ENCODE measurements around the gene DCC. TPM values are rescaled to one million over a fixed set of nuclear protein-coding genes. Genes with fewer than 3 reads are reported as not detected.

The DCC gene, protein sequence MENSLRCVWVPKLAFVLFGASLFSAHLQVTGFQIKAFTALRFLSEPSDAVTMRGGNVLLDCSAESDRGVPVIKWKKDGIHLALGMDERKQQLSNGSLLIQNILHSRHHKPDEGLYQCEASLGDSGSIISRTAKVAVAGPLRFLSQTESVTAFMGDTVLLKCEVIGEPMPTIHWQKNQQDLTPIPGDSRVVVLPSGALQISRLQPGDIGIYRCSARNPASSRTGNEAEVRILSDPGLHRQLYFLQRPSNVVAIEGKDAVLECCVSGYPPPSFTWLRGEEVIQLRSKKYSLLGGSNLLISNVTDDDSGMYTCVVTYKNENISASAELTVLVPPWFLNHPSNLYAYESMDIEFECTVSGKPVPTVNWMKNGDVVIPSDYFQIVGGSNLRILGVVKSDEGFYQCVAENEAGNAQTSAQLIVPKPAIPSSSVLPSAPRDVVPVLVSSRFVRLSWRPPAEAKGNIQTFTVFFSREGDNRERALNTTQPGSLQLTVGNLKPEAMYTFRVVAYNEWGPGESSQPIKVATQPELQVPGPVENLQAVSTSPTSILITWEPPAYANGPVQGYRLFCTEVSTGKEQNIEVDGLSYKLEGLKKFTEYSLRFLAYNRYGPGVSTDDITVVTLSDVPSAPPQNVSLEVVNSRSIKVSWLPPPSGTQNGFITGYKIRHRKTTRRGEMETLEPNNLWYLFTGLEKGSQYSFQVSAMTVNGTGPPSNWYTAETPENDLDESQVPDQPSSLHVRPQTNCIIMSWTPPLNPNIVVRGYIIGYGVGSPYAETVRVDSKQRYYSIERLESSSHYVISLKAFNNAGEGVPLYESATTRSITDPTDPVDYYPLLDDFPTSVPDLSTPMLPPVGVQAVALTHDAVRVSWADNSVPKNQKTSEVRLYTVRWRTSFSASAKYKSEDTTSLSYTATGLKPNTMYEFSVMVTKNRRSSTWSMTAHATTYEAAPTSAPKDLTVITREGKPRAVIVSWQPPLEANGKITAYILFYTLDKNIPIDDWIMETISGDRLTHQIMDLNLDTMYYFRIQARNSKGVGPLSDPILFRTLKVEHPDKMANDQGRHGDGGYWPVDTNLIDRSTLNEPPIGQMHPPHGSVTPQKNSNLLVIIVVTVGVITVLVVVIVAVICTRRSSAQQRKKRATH (N-terminal part only)
- total RNA-seq: 1 to 10 TPM in 1 of 2 donors, under 1 TPM in 1; 0.86 to 3.2 TPM
- long read RNA-seq, donor 1, partial matches to known transcripts: 0 of 2 reads
- long read RNA-seq, donor 1, other reads (novel, unspliced or antisense): 2 of 2 reads
- long read RNA-seq, donor 2: 0 reads

DNA sequence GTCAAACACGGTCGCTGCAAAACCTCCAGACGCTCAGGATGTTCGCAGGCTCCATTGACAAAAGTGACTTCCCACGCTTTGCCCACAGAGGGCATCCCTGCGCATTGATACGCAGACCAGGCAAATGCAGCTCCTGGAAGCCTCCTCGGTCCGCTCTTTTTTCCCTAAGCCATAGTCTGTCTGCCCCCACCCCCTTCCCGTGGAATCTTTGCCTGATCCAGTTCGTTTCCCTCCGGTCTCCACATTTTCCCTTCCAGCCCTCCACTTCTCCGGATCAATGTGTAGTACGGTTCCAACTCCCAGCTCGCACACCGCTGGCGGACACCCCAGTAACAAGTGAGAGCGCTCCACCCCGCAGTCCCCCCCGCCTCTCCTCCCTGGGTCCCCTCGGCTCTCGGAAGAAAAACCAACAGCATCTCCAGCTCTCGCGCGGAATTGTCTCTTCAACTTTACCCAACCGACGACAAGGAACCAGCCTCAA lies at the start of gene DCC:
DCC (plus strand) TSS at position 307 of the 481 bp plus-strand sequence. CDS start 591 bp downstream, outside the sequence.
- intact Hi-C loops (cut with DNase I): no loop called here
- DNase-seq (ENCODE audit: low spot score): no peak

DNA sequence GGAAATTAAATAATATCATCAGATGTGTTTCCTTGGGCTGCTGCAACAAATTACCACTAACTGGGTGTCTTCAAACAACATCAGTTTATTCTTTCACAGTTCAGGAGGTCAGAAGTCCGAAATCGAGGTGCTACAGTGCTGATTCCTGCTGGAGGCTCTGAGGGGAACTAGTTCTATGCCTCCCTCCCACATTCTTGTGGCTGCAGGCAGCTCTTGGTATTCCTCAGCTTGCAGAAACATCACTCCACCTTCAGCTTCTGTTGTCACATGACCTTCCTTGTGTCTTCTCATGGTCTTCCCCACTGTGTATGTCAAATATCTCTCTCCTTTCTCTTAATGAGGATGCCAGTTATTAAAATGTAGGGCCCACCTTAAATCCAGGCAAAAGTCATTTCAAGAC lies 29.3 kb upstream of the DCC start:
- intact Hi-C loops (cut with DNase I): no loop called here
- DNase-seq (ENCODE audit: low spot score): no peak

DNA sequence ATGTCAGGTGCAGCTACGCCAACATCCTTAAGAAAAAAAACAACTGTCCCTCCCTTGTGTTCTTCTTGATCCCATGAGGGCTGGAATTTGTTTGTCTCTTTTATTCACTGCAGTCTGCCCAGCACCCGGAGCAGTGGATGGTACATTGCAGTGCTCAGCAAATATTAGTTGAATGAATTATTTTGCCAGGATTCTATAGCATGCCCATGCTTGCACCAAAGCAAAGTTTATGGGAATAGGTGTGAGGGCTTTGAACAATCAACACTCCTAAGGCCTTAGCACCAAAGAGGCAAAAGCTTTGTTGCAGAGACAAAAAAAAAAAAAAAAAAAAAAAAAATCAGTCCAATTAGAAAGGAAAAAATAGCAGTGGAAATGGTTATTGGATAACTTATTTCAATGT lies 28.7 kb upstream of the DCC start:
- intact Hi-C loops (cut with DNase I): no loop called here
- DNase-seq (ENCODE audit: low spot score): no peak

DNA sequence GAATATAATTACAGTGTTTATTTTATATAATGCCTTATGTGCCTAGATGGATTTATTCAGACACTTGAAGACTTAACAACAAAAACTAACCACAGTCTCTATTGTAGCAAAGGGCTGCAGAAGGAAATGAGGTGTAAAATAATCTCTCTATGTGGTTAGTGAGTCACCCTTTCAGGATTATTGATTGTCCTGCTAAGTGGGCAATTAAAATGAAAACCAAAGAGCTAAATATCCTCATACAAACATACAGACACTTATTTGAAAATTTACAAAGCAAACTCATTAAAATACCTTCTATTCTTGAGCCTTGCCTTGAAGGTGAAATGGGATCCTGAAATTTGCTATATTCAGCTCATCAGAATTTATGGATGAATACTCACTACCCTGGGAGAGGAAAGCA lies 27.7 kb upstream of the DCC start:
- intact Hi-C loops (cut with DNase I): no loop called here
- no peak for DNase-seq (ENCODE audit: low spot score)

DNA sequence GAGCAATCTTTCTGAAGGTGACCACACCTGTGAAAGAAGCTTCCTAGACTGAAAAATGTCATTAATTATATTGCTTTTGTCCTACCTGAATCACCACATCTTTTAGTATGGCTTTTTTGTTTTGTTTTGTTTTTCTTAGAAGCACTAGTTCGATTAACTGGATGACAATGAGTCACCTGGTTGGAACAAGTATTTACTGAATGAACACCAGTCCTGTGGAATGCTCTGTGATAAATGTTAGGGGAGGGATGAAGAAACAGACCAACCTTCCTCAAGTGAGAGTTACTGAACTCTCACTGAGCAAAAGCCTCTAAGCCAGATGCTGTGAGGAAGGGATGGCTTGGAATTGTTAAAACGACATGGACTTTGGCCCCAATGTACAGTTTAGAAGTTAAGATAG lies 26.8 kb upstream of the DCC start:
- DNase-seq (ENCODE audit: low spot score): no peak
- intact Hi-C loops (cut with DNase I): no loop called here

DNA sequence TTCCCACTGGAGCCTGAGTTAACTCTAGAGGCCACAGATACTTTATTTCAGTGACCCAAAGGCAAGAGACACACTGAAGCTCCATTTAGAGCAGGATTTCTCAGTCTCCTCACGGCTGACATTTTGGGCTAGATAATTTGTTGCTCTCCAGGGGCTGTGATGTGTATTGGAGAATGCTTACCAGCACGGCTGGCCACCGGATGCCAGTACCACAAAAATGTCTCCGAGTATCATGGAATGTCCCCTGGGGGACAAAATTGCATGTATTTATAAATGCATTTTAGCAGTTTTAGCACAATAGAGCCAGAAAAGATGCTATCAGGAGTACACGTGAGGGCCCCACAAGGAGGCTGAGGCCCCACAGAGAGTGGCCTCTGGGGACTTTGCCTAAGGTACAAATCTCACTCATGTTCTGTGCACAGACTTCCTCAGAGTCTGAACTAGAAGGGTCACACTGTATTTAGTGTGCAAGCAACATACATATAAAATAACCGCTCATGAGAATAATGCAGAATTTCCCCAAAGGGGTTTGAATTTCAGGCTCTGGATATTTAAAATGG lies 20.5 kb upstream of the DCC start:
- intact Hi-C loops (cut with DNase I): no loop called here
- no peak for DNase-seq (ENCODE audit: low spot score)

DNA sequence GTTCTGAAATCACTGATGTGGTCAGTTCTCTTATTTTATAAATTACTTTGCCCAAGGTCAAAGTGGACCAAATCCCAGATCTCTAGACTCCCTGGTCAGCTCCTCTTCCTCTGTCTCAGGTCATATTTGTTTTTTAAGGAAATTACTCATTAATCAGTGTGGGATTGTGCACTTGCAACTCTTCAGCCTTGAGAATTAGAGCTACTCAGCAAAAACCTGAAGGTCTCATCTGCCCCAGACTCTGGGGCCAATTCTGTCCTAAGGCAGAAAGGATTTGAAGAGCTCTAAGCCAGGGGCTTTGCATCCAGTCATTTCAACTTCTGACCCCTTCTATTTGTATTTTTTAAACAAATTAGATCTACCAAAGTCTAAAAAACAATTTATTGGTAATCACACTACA lies 17.7 kb upstream of the DCC start:
- intact Hi-C loops (cut with DNase I): no loop called here

DNA sequence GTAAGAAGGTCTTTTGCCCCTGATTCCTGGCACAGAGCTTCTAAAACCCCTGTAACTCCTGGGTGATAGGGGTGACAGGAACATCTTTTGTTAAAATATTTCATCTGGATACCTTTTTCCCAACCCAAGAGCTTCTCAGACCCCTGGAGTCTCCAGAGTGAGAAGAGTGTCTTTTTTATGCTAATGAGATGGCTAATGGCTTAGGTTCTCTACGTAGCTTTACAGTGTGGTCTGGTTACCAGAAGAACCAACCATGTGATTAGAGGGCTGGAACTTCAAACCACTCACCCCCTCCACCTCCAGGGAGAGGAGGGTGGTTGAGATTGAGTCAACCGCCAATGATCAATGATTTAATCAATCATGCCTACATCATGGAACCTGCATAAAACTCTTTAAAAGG lies 16.2 kb upstream of the DCC start:
- intact Hi-C loops (cut with DNase I): no loop called here
- no peak for DNase-seq (ENCODE audit: low spot score)

More for the DNA sequence above, 17.7 kb upstream of the DCC start:
- no peak for DNase-seq (ENCODE audit: low spot score)

DNA sequence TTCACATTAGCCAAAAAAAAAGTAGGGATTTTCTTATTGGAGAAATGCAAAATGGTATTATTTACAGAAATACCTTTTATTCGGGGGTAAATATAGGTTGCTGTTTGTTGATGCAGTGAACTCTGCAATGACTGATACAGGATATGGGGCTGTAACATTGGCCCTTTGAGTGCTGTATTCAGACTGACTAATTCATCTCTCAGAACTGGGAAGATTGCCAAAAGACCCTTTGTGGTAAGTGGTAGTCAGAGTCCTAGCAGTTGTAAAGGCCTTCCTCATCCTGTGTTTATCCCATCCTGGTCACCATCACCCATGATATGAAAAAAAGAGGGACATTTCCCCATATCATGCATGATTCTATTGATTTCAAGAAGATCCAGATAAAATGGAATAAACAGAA lies 14.0 kb upstream of the DCC start:
- intact Hi-C loops (cut with DNase I): no loop called here
- DNase-seq (ENCODE audit: low spot score): no peak

DNA sequence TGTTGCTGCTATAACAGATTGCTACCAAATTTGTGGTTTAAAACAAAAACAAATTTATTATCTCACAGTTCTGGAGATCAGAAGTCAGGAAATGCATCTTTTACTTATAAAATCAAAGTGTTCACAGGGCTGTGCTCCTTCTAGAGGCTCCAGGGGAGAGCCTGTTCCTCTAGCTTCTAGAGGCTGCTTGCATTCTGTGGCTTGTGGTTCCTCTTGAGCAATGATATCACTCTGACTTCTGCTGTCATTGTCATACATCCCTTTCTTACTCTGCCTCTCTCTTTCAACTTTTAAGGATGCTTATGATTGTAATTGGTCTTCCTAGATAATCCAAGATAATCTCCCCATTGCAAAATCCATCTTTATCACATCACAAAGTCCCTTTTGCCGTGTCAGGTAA lies 6.1 kb upstream of the DCC start:
- no peak for DNase-seq (ENCODE audit: low spot score)
- intact Hi-C loops (cut with DNase I): no loop called here

DNA sequence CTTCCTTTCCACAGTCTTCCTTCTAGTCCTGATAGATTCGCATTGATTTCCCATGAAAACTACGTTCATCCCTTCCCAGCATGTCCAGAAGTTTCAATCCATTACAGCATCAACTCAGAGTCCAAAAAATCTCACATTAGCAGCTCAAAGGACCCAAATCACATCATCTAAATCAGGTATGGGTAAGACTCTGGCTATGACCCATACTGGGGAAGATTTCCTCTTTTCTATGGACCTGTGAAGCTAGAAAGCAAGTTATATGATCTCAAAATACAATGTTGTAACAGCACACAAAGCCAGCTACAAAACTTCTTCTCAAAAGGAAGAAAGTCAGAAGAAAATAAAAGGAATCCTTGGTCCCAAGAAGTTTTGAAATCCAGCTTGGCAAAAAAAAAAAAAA lies 5.7 kb upstream of the DCC start:
- intact Hi-C loops (cut with DNase I): no loop called here
- DNase-seq (ENCODE audit: low spot score): no peak

DNA sequence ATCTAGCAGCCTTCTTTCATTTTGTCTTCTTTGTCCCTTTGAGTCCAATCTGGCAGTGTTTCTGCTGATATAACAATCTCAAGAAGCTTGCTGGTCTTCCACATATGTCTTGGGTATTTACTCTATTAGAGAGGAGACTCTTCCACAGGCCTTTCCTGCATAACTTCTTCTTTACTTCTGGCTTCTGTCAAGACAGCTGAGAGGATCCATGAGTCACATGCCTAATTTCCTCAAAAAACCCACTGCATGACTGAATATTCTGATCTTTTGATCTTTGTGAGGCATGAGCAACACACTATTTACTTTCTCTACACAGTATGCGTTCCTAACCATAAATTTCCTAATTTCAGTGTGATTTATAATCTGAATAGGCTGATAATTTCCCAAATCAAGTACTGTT lies 5.1 kb upstream of the DCC start:
- DNase-seq (ENCODE audit: low spot score): no peak
- intact Hi-C loops (cut with DNase I): no loop called here

DNA sequence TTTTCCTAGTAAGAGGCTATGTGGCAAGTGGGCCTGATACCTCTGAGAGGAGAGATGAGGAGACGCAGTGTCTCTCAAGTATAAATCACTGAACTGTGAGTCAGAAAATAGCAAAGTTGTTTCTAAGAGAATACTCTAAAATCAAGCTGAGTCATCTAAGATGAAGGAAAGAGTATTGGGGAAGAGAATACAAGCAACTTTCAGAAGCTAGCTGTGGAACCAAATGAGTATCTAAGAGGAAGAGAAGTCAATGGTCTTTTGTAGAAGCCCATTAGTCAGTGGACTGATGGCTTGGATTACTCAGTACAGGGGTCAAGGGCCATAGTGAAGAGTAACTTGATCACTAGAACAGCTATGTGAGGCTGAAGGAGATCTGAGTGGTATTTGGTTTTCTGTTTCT lies 2.7 kb upstream of the DCC start:
- intact Hi-C loops (cut with DNase I): no loop called here
- no peak for DNase-seq (ENCODE audit: low spot score)

DNA sequence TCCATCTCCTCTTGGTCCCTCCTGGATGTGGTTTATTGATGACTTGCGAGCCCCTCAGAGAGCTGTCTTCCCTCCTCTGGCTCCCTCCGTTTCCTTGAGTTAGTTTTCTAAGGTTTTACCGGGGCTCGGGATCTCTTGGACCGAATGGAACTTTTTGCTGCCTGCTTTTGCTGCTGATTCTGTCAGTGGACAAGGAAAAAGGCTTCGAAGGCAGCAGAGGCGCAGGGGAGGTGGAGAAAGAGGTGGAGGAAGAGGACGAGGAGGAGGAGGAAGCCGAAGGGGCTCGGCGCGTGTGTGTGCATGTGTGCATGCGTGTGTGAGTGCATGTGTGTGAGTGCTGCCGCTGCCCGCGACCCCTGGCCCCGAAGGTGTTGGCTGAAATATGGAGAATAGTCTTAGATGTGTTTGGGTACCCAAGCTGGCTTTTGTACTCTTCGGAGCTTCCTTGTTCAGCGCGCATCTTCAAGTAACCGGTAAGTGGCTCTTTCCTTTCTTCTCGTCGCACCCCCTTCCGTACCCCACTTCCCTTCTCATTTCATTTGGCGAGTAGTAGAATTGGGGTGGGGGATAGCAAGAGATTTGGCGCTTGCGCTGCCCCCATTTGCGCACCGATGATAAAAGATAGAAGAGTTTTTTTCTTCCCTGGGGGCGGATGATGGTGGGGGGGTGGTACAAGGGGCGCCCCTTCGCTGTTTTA lies 557 bp downstream of the DCC start:
- intact Hi-C loops (cut with DNase I): no loop called here
- DNase-seq (ENCODE audit: low spot score): no peak

DNA sequence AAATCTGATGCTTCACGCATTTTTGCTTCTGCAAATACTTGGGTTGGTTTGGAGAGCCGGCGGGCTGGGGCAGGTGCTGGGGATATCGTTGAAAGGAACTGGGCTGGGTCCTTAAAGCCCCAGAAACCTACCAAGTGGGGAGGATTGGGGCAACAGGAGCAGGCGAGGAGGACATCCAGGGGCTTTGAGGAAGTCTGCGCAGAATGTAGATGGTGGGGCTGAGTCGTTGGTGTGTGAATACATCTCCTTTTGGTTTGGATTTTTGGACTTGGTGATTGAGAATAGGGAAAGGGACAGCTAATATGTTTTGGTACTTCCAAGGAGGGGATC lies 1.1 kb downstream of the DCC start:
- DNase-seq (ENCODE audit: low spot score): no peak

DNA sequence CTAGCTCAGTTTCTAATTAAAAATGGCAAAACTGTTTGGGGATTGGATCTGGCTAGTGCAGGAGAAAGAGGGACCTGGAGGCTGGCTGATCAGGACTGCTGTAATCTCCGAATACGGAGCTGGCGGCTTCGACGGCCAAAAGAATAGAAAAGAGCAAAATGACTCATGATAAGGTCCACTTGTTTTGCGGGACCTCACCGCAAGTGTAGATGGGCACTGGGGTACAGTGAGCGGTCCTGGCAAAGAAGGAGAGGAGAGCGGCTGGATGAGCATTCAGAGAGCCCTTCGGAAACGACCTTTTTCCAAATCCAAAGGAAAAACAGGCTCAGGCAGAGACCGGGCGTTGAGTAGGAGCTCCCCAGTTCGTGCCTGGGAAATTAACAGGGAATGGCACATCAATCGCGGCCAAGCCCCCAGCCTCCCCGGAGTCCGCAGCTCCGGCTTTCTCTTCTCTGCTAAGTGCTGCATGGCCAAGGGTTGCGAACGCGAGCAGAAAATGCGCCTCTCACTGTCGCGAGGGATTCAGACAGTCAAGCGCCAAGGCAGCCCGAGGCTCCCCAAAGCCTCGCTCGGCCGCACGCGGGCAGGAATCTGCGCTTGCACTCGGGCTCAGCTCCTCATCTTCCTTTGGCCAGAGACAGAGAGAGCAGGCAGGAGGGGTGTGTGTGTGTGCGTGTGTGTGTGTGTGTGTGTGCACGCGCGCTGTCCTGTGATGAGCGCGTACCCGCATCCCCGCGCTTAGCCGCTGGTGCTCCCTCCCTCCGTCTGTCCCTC lies 1.8 kb downstream of the DCC start:
- DNase-seq (ENCODE audit: low spot score): no peak
- intact Hi-C loops (cut with DNase I): no loop called here

More for the DNA sequence above, 1.1 kb downstream of the DCC start:
- intact Hi-C loops (cut with DNase I): no loop called here

DNA sequence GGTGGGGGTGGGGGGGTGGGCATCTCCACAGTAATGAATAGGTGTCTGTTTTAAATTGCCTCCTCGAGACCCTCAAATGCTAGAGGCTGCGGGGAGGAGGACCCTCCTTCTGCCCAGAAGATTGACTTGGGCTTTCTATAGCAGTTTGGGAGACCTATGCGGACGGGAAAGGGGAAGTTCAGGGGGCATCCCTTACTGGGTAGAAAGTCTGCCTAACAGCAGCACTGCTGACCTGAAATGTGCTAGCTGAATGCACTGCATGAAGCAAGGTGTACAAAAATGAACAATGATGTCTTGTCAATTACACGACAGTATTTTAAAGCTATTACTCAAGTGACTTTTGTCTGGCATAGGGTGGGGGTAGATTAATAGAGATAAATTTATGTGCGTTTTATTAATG lies 2.5 kb downstream of the DCC start:
- DNase-seq (ENCODE audit: low spot score): no peak
- intact Hi-C loops (cut with DNase I): no loop called here

DNA sequence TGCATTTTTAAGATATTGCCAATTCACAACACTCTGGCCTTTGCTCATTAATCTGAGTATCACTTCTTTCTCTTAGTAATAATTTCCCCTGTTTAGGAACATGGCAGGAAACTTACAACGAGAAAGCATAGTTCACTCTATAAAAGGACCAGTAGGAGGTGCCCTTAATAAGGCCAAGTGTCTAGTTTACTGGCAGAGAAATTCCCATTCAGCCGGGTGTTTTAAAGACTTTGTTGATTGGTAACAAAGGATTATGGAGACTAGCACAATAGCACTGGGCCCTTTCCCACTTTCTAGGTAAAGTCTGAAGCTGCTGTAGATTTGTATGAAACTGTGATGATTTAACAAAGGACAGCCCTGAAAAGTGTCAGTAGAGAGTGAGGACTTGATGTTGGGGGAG lies 3.1 kb downstream of the DCC start:
- intact Hi-C loops (cut with DNase I): no loop called here
- DNase-seq (ENCODE audit: low spot score): no peak
